EL (cell line): ENCODE data around the gene SDHAF1.

ENCODE experiments used
- DNase-seq: peaks from one replicate; pipeline ENCODE4 v3.0.0-alpha.2; 2016

The SDHAF1 gene

DNA sequence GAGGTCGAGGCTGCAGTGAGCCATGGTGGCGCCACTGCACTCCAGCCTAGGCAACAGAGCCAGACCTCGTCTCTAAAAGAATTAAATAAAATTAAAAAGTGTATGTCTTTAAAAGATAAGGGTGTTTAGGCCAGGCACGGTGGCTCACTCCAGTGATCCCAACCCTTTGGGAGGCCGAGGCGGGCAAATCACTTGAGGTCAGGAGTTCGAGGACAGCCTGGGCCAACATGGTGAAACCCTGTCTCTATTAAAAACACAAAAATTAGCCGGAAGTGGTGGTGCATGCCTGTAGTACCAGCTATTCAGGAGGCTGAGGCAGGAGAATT lies 7.5 kb upstream of the SDHAF1 start:
- DNase-seq, result no peak

DNA sequence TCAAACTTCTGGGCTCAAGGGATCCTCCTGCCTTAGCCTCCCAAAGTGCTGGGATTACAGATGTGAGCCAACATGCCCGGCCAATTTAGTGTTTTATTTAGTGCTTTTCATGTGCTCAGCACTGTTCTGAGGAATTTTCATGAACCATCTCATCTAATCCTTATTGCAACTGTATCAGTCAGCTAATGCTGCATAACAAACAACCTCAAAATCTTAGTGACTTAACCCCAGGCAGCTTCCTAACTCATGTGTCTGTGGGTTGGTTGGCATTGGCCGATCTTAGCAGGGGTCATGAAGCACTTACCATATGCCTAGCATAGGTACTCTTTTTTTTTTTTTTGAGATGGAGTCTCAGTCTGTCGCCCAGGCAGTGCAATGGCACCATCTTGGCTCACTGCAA lies 6.2 kb upstream of the SDHAF1 start:
- DNase-seq, result no peak

- no peak for DNase-seq
These were observed 4.8 kb upstream of the SDHAF1 start for GRCh38 chr19:35990156-35990555.

DNA sequence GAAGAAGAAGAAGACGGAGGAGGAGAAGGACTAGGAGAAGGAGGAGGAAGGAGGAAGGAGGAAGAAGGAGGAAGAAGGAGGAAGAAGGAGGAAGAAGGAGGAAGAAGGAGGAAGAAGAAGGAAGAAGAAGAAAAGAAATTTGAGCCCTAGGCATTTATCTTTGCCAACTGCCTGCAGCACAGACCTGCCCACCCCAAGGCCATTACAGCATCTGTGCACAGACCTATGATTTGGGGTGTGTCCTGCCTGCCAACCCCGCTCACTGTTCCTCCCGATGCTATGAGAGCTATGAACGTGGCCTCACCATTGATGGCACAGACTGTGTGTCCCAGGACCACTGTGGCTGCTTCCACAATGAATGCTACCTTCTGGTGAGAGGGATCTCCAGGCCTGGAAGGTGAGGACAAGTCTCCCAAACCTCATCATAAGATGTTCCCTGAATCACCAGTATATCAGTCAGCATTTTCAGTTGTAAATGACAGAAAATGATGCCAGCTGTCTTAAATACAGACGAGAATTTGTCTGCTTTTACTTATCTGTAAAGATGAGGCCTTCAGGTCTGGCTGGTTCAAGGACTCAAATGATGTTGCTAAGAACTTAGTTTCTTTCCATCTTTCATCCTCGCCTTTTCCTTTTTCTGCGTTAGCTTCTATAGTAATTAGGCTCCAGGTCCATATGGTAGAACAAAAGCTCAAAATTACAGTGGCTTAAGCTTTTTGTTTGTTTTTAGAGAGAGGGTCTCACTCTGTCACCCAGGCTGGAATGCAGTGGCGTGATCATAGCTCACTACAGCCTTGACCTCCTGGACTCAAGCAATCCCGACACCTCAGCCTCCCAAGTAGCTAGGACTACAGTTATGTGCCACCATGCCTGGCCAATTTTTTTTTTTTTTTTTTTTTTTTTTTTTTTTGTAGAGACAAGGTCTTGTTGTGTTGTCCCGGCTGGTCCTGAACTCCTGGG lies 3.9 kb upstream of the SDHAF1 start:
- no peak for DNase-seq

DNA sequence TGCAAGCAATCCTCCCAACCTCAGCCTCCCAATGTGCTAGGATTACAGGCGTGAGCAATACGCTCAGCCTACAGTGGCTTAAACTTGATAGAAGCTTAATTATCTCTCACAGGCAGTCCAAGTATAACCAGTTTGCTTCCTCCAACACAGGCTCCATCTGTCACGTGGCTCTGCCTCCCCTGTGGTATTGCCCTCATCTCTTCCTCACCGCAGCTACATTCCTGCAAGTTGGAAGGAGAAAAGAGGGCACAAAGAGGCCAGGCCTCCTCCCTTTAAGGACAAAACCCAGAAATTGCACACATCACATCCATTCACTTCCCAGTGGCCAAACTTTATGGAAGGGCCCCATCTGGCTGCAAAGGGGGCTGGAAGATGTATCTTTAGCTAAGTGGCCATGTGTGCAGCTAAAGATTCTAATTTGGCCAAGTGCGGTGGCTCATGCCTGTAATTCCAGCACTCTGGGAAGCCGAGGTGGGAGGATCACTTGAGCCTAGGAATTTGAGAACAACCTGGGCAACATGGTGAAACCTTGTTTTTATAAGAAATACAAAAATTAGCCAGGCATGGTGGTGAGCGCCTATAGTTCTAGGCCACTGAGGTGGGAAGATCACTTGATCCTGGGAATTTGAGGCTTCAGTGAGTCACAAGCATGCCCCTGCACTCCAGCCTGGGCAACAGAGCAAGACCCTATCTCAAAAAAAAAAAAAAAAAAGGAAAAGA lies 3.1 kb upstream of the SDHAF1 start:
- no peak for DNase-seq

GRCh38 chr19:35992907-35993765 lies 1.9 kb upstream of the SDHAF1 start:
- no peak for DNase-seq

DNA sequence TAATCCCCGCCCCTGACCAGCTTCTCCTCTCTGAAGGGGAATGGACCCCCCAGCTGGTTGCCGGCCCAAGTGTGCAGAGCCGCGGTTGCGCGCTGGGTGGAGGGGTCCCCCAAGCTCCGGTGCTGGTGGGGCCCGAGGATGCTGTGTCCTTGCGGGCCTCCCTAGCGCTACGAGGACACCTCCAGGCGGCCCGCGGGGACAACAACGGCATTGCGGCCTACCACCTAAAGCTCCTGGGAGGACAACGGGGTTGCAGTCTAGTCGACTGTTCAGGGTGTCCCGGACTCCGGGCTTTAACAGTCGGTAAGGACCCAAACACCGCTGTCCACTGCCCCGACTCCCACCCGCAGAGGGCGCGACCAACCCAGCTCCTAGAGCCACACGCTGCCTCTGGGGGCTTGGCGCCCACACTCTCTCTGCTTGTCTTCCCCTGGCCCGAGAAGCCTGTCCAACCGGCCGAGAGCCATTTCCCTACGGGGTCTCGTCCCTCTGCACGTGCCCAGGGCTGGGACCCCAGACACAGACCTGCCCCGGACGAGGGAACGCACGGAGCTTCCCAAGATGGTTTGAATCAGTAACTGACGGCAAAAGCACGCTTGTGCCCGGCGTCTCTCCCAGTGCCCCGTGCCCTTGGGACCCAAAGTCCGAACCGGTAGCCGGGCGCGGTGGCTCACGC lies 927 bp upstream of the SDHAF1 start:
- no peak for DNase-seq

- no peak for DNase-seq
These were observed 1.8 kb downstream of the SDHAF1 start for GRCh38 chr19:35996777-35997176.

DNA sequence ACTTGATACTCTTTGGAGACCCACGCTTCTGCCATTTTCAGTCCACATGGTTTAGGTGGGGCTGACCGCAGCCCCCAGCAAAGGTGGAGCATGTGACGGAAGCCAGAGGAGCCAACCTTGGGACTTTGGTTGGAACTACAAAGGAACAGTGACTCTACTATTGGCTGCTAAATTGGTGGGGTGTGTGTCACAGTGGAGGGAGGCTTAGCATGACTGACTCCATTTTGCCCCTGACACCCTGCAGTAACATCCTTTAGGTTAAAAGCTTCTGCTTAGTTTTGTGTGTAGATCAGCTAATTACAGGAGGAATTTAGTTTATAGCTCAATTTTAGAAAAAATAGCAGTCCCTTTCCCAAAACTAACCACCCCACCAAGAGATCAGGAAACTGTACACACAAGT lies 6.6 kb downstream of the SDHAF1 start:
- DNase-seq, result no peak

- no peak for DNase-seq
These were observed 8.3 kb downstream of the SDHAF1 start for GRCh38 chr19:36003284-36003683.

DNA sequence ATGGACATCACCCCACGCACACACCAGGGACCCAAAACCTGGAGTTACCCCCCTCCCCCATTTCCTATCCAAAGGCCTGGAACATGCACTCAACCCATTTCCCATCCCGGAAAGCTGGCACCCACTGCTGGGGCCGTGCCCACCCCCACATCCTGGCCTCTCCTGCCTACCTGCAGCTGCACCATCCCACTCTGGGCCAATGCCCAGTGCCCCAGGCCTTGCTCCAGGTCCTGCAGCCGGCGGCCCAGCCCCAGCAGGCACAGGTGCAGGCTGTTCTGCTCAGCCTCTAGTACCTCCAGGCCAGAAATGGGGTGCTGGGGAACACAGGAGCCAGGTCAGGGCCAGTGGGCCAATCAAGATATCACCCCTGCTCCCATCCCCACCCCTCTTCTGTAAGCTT lies 12.0 kb downstream of the SDHAF1 start:
- DNase-seq, result no peak

- DNase-seq, result no peak
These were observed 13.5 kb downstream of the SDHAF1 start, which contains the start of gene SYNE4 for GRCh38 chr19:36008336-36008978. SYNE4 (minus strand) TSS chr19:36008813; CDS start chr19:36008681, 132 bp downstream.

DNA sequence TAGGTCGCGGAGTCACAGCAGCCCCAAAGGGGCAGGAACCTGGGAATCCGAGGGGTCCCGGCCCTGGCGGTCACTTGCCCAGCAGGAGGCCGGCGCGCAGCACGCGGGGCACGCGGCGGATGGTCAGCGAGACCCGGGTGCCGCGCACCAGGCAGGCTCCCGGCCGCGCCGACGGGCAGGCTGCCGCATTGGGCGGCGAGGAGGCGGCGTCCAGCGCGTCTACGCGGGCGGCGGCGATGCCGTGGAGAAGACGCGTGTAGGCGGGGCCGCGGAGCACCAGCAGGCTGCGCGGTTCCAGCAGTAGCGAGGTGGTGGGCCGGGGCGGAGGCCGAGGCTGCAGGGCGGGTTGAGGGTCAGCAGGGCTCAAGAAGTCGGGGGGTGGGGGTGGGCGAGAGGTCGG lies 14.2 kb downstream of the SDHAF1 start:
- DNase-seq, result peak; percentile 69

DNA sequence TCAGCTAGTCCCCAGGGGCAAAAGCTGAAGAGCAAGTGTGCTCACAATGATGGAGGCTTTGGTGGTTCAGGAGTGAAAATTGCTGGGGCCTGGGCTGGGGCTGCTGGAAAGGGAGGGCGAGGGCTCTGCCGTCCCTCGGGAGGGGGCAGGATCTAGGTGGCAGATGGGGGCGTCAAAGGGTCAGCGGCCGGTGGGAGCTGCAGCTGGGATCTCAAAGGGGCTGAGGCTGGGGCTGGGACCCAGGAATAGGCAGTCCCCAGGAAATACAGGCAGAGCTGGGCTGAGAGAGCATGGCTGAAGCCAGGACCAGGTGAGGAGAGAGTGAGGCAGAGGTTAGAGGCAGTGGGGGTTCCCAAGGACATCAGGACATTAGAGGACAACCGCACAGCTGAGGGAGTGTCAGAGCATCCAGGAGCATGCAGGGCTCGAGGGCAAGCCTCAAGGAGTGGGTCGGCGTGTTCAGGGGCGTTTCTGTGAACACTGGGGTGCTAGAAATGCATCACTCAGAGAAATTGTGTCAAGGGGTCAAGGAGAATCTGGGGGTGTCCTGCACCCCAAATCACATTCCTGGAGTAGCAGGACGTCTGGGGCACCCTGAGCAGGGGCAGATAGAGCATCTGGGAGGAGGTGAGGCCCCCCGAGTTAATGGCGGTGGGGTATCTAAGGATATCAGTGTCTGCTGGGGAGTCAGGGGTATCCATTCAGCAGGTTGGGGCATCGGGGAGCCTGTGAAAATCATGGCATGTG lies 14.8 kb downstream of the SDHAF1 start:
- DNase-seq, result no peak

DNA sequence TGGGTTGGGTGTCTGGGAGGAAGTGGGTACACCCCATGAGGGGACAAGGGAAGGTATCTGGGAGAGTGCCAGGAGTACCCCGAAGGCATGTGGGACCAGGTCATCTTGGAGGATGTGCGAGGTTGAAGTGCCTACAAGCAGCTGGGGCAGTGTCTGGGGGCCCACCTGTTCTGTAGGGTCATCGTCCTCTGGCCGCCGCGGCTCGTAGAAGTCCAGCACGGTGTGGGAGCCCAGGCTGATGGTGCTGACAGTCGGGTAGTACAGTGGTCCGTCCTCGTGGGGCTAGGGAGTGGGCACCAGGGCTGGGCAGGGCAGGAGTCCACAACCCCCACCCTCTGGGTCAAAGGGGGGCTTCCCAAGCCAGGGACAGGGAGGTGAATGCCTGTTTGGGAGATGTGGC lies 15.4 kb downstream of the SDHAF1 start:
- DNase-seq, result no peak

DNA sequence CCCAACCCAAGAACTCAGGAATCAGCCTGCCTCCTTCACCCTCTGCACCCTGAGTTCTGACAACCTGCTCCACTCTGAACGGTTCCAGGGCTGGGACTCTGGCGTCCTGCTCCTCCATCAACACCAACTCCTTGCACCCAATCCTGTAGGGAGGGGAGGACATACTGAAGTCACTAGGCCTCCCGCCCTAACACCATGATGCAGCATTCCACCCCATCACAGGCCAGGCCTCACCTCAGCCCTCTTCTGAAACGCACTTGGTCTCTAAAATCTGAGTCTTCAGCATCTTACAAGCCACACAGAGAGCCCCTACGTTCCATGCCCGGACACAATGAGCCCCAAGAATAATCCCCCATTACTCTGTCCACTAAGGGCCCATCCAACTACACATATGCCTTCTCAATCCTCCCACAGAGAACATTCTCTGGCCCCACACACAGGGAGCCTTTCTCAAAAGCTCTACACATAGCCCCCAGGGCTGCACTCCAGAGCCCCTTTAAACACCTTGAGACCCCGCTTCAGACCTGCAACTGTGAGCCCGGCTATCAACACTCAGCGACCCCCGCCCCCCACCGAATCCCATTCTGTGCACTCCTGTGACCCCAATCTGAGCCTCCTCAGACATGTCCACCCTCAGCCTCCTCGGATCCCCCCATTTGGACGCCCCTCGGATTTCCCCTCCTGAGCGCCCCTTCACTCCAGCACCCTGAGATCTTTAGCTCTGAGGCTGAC lies 18.5 kb downstream of the SDHAF1 start:
- no peak for DNase-seq

DNA sequence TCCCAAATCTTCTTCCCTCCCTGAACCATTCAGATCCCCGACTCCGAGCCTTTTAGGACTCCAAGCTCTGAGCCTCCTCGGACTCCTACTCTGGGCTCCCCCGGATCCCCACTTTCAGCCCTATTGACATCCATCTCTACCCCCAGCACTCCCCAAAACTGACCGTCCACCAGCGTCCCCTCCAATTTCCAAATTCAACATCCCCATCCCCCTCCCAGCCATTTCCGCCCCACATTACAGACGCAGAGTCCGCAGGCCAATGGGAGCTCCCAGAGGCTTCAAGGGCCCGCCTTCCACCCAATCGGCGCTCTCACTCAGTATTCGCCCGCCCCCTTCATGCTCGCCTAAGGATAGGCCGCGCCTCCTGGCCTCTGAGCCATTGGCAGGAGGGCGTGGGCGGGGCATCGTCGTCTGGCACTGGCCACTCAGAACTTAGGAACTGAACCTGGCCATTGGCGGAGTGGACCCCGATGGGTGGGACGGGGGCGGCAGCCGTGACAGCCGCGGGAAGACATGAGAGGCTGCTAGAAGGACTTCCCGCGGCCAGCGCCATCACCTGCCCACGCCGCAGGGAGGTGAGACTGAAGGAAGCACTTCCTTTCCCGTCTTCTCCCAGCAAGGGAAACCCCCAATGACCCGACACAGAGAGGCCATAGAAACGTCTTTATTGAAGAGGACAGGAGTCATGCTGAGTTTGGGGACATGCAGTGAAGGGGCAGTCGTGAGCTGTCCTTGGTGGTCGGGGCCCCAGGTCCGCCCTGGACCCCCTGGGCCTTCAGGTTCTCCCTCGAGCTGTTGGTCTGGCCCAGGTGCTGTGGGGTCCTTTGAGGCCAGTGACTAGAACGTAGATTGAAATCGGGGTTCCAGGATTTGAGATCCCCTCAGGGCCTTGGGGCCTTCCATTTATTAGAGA lies 19.3 kb downstream of the SDHAF1 start, which contains the start of gene ALKBH6:
Gene ALKBH6, minus strand, starts transcription at position 202 of the 913 bp plus-strand sequence. CDS start 816 bp downstream, outside the sequence.
- DNase-seq, result peak; percentile 99

- DNase-seq, result no peak
These were observed 24.2 kb downstream of the SDHAF1 start for GRCh38 chr19:36019061-36019670.

DNA sequence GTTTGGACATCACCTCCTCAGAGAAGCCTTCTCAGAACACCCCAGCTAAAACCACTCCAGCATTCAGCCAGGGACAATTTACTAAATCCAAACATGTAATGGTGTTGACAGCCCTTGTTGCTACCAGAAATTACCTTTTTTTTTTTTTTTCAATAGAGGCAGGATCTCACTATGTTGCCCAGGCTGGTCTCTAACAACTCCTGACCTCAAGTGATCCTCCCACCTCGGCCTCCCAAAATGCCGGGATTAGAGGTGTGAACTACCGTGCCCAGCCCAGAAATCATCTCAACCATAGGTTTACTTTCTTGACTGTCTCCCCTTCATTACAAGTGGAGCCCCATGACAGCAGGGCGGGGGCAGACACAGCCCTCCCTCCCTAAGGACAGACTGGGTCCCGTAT lies 28.4 kb downstream of the SDHAF1 start:
- no peak for DNase-seq
